ENCODE data around the gene VAV2.

Gene VAV2

DNA sequence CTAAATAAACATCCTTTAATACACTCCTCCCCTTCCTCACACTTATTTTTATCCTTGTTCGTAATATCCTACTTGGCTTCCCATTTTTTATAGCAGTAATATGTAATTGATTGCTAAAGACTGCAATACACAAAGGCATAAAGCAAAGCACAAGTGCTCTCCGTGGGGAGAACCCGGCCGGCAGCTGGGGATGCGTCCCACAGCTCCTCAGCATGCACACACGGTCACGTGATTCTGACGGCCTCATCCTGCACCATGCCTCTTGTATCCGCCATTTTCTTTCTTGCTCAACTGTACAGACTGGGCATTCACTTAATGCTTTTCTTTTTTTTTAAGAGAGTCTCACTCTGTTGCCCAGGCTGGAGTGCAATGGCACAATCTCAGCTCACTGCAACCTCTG is 36.0 kb upstream of the VAV2 start:
- no peak for DNase-seq (ENCODE audit: low spot score)

- DNase-seq (ENCODE audit: low spot score): no peak
Measured at GRCh38 chr9:134027561-134027960, 35.4 kb upstream of the VAV2 start.

DNA sequence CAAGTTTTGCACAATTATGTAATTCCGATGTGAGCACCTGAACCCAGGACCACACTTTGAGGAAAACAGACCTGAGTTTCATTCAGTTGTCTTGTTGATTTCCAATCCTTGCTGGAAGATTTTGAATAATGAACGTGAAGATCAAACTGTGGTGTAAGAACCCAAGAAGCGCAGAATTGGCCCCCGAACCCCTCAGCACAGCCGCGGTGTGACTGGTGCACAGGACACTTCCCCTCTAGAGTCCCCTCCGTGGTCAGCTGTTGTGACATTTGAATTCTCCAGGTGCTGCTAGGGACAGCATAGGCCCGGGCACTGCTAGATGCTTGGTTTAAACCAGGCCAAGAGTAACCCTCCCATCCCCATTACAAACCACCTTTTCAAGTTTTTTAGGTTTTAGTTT is 34.9 kb upstream of the VAV2 start:
- DNase-seq (ENCODE audit: low spot score): no peak

DNA sequence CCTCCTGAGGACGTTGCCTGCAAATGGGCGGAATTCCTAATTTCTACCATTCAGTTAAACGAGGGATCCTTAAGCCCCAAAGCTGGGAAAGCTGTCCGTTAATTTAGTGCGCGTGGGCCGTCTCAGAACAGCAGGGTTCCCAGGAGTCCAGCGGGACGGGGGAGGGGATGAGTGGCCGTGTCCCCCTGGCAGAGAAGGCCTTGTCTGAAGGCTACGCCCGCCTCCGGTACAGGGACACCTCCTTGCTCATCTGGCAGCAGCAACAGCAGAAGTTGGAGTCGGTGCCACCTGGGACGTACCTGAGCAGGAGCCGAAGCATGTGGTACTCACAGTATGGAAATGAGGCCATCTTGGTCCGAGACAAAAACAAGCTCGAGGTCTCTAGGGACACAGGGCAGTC is 34.5 kb upstream of the VAV2 start:
- DNase-seq (ENCODE audit: low spot score): no peak

GRCh38 chr9:134025606-134026541 is 33.8 kb upstream of the VAV2 start:
- peak; percentile 53 for DNase-seq (ENCODE audit: low spot score)

DNA sequence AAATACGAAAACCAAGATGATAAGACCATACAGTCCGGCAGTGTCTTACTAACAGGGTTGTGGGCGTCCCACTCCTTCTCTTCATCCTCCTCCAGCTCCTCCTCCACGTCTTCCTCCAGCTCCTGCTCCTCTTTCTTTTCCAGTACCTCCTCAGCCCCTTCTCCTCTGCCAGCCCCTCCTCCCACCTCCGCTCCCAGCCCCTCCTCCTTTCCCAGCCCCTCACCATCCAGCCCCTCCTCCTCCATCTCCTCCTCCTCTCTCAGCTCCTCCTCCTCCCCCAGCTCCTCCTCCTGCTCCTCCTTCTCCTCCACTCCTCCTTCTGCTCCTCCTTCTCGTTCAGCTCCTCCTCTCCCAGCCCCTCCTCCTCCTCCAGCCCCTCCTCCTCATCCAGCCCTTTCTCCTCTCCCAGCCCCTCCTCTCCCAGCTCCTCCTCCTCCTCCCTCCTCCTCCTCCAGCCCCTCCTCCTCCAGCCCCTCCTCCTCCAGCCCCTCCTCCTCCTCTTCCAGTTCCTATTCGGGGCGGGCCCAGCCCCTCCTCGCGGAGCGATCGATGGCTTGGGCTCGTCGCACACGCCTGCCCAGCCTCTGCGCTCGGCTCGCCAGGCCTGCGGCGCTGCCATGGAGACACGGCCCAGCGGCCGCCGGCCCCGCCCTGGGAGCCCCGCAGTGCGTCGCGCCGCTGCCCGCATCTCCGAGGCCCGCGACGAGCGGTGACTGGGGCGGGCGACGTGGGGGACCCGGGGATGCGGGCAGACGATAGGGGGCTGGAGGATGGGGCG is 32.9 kb upstream of the VAV2 start, which contains the start of gene BRD3OS:
Gene BRD3OS (plus strand): TSS at position 654 of the 778 bp plus-strand sequence. CDS start 1,267 bp downstream, outside the sequence.
- peak; percentile 87 for DNase-seq (ENCODE audit: low spot score)

- DNase-seq (ENCODE audit: low spot score): no peak
Measured at GRCh38 chr9:134024214-134024792, 32.2 kb upstream of the VAV2 start.

DNA sequence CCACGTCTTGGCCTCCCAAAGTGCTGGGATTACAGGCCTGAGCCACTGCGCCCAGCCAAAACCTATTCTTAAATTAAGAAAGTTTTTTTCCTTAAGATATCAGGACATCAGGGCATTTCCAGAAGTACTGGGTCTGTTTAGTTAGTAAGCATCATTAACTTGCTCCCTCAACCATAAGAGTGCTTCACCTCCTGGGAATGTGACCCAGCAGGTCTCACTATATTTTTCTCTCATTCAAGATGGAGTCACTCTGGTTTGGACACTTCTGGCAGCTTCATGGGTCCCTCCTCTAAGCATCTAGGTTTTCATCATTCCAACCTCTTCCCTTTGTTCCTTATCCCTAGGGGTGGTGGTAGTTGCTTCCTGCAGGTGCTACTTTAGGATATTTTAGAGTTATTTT is 22.8 kb upstream of the VAV2 start:
- DNase-seq (ENCODE audit: low spot score): no peak

DNA sequence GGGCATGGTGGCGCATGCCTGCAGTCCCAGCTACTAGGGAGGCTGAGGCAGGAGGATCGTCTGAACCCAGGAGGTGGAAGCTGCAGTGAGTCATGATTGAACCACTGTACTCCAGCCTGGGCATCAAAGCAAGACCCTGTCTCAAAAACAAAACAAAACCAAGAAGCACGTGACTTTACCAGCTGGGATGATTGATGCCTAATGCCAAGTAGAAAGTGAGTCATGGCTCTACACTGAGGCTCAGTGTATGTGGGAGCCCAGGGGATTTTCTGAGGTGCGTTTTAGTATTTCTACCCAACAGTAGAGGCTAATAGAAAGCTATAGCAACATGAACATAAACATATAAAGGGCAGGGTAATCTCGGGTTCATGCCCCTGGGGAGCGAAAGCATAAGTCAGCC is 19.3 kb upstream of the VAV2 start:
- DNase-seq (ENCODE audit: low spot score): no peak

DNA sequence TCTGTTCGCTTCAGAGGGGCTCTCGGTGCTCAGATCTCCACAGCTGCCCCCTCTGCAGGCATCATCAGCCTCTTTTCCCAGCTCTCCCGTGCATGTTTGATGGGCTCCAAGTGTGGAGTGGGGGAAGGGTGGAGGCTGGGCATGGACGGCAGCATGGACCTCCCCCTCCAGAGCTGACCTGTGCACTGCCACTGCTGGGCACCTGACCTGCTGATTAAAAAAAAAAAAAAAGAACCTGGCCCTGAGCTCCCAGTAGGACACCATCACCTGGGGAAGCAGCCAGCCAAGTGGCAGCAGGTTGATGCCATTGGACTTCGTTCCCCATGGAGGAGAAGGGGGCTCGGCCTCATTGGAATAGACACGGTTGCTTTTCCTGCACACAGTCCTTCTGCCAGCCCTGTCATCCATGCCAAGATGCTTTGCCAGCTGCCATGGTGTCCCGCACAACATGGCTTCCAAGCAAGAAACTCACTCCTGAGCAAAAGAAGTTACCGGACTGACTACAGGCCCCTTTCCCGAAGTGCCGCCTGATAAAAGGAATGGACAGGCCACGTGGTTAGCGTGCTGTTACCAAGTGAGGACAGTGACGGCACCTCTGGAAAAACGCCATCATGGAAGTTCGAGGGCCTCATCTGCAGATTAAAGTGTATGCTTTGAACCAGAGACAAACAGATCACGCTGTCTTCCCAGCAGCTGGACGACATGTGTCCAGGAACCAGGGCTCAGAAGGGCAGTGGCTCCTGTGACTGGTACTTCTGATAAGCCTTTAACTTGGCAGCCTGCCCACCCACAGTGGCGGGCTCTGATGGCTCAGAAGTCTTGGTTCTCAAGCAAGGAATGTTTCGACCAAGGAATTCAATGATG is 18.4 kb upstream of the VAV2 start:
- DNase-seq (ENCODE audit: low spot score): no peak

- DNase-seq (ENCODE audit: low spot score): no peak
Measured at GRCh38 chr9:134007571-134007970, 15.4 kb upstream of the VAV2 start.

DNA sequence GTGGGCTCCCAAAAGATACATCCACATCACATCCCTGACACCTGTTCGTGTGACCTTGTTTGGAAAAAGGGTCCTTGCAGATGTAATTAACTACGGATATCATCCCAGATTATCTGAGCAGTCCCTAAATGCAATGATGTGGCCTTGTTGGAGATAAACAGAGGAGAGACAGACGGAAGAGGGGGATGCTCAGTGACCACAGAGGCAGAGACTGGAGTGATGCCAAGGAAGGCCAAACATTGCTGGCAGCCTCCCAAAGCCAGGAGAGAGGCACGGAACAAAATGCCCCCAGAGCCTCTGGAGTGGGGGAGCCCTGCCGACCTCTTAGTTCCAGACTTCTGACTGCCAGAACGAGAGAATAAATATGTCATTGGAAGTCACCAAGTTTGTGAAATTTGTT is 15.0 kb upstream of the VAV2 start:
- DNase-seq (ENCODE audit: low spot score): no peak

GRCh38 chr9:134005381-134005780 is 13.3 kb upstream of the VAV2 start:
- DNase-seq (ENCODE audit: low spot score): no peak

DNA sequence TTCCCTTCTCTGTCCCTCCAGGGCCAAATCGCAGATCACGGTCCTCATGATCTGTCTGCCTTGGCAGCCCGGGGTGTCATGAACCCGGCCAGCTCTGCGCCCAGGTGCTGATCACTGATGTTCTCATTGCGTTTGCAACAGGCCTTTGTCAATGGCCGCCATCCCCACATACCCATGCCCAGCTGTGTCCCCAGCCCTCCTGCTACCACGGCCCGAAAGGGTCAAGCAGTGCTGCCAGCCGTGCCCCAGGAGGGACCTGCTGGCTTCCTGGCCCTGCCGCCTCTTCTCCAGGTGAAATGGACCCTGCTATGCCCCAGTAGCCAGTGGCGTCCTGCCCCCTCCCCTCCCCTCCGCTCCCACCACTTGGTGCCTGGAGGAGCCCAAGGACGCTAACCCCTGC is 12.8 kb upstream of the VAV2 start:
- no peak for DNase-seq (ENCODE audit: low spot score)

DNA sequence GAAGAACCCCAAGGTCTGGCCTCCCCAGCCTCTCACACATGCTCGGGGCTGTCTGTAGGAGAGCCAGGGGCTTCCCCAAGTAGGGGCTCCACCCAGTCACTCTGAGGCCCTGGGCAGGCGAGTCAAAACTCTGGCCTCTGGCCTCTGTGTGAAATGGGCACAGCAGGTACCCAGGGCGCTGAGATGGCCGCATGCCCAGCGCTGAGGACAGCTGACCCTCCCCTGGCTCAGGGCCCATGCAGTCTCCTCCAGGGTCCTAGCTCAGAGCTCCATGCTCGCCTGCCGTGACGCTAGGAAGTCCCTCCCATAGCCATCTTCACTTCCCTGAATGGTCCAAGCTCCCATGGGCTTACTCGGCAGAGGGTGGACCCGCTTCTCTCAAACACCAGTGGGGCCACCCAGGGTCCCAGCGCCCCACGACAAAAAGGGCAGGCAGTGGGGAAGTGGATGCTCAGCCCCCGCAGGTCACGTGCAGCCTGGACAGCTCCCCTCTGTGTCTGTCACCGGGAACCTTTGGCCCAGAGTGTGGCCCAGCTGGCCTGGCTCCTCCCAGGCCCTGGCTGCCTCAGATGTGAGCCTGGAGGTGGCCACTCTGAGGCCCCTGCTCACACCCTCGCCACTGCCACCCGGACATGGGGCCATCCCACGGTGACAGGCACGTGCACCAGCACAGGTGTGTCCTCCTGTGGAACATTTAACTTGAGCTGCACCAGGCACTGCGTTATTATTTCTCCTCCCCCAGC is 12.2 kb upstream of the VAV2 start:
- DNase-seq (ENCODE audit: low spot score): no peak

DNA sequence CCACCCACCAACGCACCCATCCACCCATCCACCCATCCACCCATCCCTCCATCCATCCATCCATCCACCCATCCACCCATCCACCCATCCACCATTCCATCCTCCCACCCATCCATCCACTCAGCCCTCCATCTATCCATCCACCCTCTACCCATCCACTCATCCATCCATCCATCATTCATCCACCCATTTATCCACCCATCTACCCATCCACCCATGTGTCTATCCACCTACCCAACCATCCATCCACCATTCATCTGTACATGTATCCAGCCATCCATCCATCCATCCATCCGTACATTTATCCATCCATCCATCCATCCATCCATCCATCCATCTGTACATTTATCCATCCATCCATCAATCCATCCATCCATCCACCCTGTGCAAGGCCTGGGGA is 11.1 kb upstream of the VAV2 start:
- no peak for DNase-seq (ENCODE audit: low spot score)

- no peak for DNase-seq (ENCODE audit: low spot score)
Measured at GRCh38 chr9:134002796-134003195, 10.7 kb upstream of the VAV2 start.

GRCh38 chr9:133999851-134000265 is 7.7 kb upstream of the VAV2 start:
- no peak for DNase-seq (ENCODE audit: low spot score)

GRCh38 chr9:133998915-133999595 is 6.9 kb upstream of the VAV2 start:
- no peak for DNase-seq (ENCODE audit: low spot score)

DNA sequence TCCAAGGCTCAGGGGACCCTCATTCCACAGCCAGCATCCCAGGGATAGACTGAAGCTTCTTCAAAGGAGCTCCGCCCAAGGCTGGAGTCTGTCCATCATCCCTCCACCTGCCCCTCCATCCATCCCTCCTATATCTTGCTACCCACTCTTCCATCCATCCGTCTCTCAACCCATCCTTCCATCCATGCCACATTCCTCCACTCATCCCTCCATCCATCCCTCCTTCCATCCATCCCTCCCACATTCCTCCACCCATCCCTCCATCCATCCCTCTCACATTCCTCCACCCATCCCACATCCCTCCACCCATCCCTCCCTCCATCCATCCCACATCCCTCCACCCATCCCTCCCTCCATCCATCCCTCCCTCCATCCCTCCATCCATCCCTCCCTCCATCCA is 5.5 kb upstream of the VAV2 start:
- no peak for DNase-seq (ENCODE audit: low spot score)

Data from RKO (cell line).